A549 treated with GW870086 at 1 μM for 4 hours (cell line): ENCODE data around the gene NOP56. TPM values are rescaled to one million over a fixed set of nuclear protein-coding genes. Genes with fewer than 3 reads are reported as not detected.

Source experiments
- total RNA-seq: library from RNA; stranded (reverse); fragments of 200-300 nt; extraction: Qiagen RNA extraction; gene quantifications from 5 replicates; pipeline ENCODE4 v1.2.3, GENCODE V29; 2022; ENCODE audit warnings: low read depth

Gene NOP56
- total RNA-seq: 574 to 654 TPM (median 595 TPM) in 5 replicates

GRCh38 chr20:2651772-2652723 lies at the start of gene NOP56:
Gene NOP56, plus strand, starts transcription at chr20:2652632. Its CDS starts 29 bp downstream, at chr20:2652661.

GRCh38 chr20:2663887-2664719 lies 11.7 kb downstream of the NOP56 start, which contains the start of gene IDH3B:
Gene IDH3B, minus strand, starts transcription at chr20:2664216. Its CDS starts 28 bp downstream, at chr20:2664188.

GRCh38 chr20:2692036-2692885 lies 39.8 kb downstream of the NOP56 start, which contains the start of gene EBF4:
Gene EBF4, plus strand, starts transcription at chr20:2692780. Its CDS starts 866 bp downstream, at chr20:2693646.

Other genes starting within 250 kb of the NOP56 start
- gene SNRPB, start 181.8 kb upstream of the NOP56 start, total RNA-seq: 850 to 1,095 TPM (median 1,020 TPM) in 5 replicates
- gene ZNF343, start 143.7 kb upstream of the NOP56 start, total RNA-seq: 12.9 to 14.7 TPM (median 14.5 TPM) in 5 replicates
- gene TMC2, start 116.1 kb upstream of the NOP56 start, total RNA-seq: not detected in 5 replicates
- 126 to 137 TPM (median 132 TPM) in 5 replicates for gene IDH3B, start 11.6 kb downstream of the NOP56 start, total RNA-seq
- 1.4 to 3.4 TPM (median 2.3 TPM) in 5 replicates for gene EBF4, start 40.1 kb downstream of the NOP56 start, total RNA-seq
- gene CPXM1, start 148.0 kb downstream of the NOP56 start, total RNA-seq: not detected in 5 replicates
- gene C20orf141, start 162.4 kb downstream of the NOP56 start, total RNA-seq: 0.46 to 0.96 TPM (median 0.50 TPM) in 3 of 5 replicates, not detected in the others
- gene TMEM239, start 163.7 kb downstream of the NOP56 start, total RNA-seq: 0.06 TPM in 1 of 5 replicates, not detected in the others
- 19.5 to 28.3 TPM (median 26.1 TPM) in 5 replicates for gene PCED1A, start 188.0 kb downstream of the NOP56 start, total RNA-seq
- 24.4 to 34.4 TPM (median 31.4 TPM) in 5 replicates for gene VPS16, start 188.1 kb downstream of the NOP56 start, total RNA-seq
- gene PTPRA, start 220.8 kb downstream of the NOP56 start, total RNA-seq: 33.2 to 38.4 TPM (median 37.4 TPM) in 5 replicates